ENCODE results near the gene JUN. TPM values are rescaled to one million over a fixed set of nuclear protein-coding genes. Genes with fewer than 3 reads are reported as not detected.

The JUN gene
- total RNA-seq, 4 donors from 2014 or later: 41.2 to 104 (median 90.8) TPM

DNA sequence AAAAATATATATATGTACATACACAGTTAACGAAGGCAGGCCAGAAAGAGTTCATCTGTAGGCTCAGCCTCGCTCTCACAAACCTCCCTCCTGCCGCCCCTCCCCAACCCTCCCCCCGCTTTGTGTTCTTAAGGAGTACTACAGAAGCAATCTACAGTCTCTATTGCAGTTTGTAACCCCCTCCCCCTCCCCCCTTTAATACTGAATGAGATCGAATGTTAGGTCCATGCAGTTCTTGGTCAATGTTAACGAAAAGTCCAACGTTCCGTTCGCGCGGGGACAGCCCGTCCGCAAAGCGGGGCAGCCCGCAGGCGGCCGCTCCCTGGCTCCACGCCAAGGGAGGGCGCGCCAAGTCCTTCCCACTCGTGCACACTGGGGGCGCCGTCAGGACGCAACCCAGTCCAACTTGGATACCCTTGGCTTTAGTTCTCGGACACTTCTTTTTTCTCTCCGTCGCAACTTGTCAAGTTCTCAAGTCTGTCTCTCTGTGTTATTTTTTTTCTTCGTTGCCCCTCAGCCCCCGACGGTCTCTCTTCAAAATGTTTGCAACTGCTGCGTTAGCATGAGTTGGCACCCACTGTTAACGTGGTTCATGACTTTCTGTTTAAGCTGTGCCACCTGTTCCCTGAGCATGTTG, 2.2 kb downstream of the JUN start:
- Histone ChIP-seq H3K27ac (peak overlapping the region; percentile 91 to 100 (median 99)), H3K4me3 (peak overlapping the region; percentile 76 to 97 (median 94)), H3K9me3 (no peaks in the 10 kb centered on the region), H3K36me3 (peaks cover 0 to 8% of the 10 kb centered on the region in 2 donors), H3K4me1 (peaks cover 14 to 25% of the 10 kb centered on the region in 2 donors), H3K27me3 (no peaks in the 10 kb centered on the region)
- DNase-seq (peak; percentile 46 to 77), ATAC-seq (peak in 1 of 2 donors; percentile 4)
- TF ChIP-seq POLR2A (IDR thresholded peaks at IDR 0.05) (peak in 1 of 2 donors; percentile 38), CTCF (IDR thresholded peaks at IDR 0.05 in 4 of 5, conservative IDR thresholded peaks at IDR 0.05 in 1 of 5) (peak; percentile 29 to 67 (median 54))
- in situ Hi-C loops (cut with MboI; ENCODE audit: low sequenced_read_pairs in 4 of 4) (loop anchor here (10.0 to 25.0 kb wide), 5 partner anchors 106 to 913 kb away; partner anchors contain the start of gene FGGY (in 4 of the 4)), intact Hi-C loops (cut with DNase I; ENCODE audit: low total_unique reads) (loop anchor here (5.0 to 10.0 kb wide), 9 partner anchors 101 to 911 kb away; no protein-coding TSS in a partner anchor)

DNA sequence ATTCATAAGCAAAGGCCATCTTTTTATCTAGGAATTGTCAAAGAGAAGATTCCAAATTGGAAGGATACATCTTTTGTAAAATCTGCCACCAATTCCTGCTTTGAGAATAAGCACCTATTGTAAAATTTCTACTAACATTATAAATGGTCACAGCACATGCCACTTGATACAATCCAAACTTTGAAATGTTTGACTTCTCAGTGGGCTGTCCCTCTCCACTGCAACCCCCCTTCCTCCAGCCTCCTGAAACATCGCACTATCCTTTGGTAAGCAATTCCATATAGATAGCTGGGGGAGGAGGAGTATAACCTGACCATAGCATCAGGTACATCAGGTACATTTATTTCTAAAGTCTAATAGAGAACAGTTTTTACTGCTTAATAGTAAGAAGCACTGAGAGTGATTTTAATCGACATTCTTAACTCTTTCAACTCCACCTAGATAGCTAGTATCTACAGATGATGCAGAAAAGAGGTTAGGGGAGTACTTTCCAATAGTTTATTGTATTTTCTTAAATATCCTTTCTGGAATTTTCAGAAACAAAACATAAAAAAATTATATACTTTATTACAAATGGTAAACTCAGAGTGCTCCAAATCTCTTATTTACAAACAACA, 2.9 kb downstream of the JUN start:
- DNase-seq (no peak), ATAC-seq (no peak)
- Histone ChIP-seq H3K9me3 (no peaks in the 10 kb centered on the region), H3K27me3 (no peaks in the 10 kb centered on the region), H3K36me3 (peaks cover 0 to 8% of the 10 kb centered on the region in 2 donors), H3K4me1 (peaks cover 14 to 18% of the 10 kb centered on the region in 2 donors), H3K27ac (peak overlapping the region; percentile 91 to 100 (median 99)), H3K4me3 (peak overlapping the region; percentile 76 to 97 (median 94))
- intact Hi-C loops (cut with DNase I; ENCODE audit: low total_unique reads) (loop anchor here (5.0 to 10.0 kb wide), 9 partner anchors 101 to 911 kb away; no protein-coding TSS in a partner anchor), in situ Hi-C loops (cut with MboI; ENCODE audit: low sequenced_read_pairs in 4 of 4) (loop anchor here (10.0 to 25.0 kb wide), 5 partner anchors 106 to 914 kb away; partner anchors contain the start of gene FGGY (in 4 of the 4))
- TF ChIP-seq POLR2A (IDR thresholded peaks at IDR 0.05) (no peak), CTCF (IDR thresholded peaks at IDR 0.05 in 4 of 5, conservative IDR thresholded peaks at IDR 0.05 in 1 of 5) (no peak)

GRCh38 chr1:58780411-58780810, 3.4 kb downstream of the JUN start:
- DNase-seq: no peak
- Histone ChIP-seq H3K4me3 (peak overlapping the region; percentile 76 to 97 (median 94)), H3K9me3 (no peaks in the 10 kb centered on the region), H3K4me1 (peaks cover 14% of the 10 kb centered on the region in 2 donors), H3K27ac (peak overlapping the region; percentile 91 to 100 (median 99)), H3K27me3 (no peaks in the 10 kb centered on the region), H3K36me3 (peaks cover 0 to 8% of the 10 kb centered on the region in 2 donors)
- in situ Hi-C loops (cut with MboI; ENCODE audit: low sequenced_read_pairs in 4 of 4): loop anchor here (10.0 to 25.0 kb wide), 5 partner anchors 107 to 914 kb away; partner anchors contain the start of gene FGGY (in 4 of the 4)
- ATAC-seq: no peak
- TF ChIP-seq POLR2A (IDR thresholded peaks at IDR 0.05) (no peak), CTCF (IDR thresholded peaks at IDR 0.05 in 4 of 5, conservative IDR thresholded peaks at IDR 0.05 in 1 of 5) (no peak)
- intact Hi-C loops (cut with DNase I; ENCODE audit: low total_unique reads): loop anchor here (5.0 to 10.0 kb wide), 9 partner anchors 102 to 912 kb away; no protein-coding TSS in a partner anchor

- Histone ChIP-seq H3K9me3 (no peaks in the 10 kb centered on the region), H3K4me3 (peak overlapping the region; percentile 76 to 97 (median 94)), H3K4me1 (peaks cover 14% of the 10 kb centered on the region in 2 donors), H3K27ac (peak overlapping the region; percentile 91 to 100 (median 99)), H3K36me3 (peaks cover 0 to 8% of the 10 kb centered on the region in 2 donors), H3K27me3 (no peaks in the 10 kb centered on the region)
- in situ Hi-C loops (cut with MboI; ENCODE audit: low sequenced_read_pairs in 4 of 4) (loop anchor here (10.0 to 25.0 kb wide), 5 partner anchors 107 to 915 kb away; partner anchors contain the start of gene FGGY (in 4 of the 4)), intact Hi-C loops (cut with DNase I; ENCODE audit: low total_unique reads) (loop anchor here (5.0 to 10.0 kb wide), 9 partner anchors 102 to 912 kb away; no protein-coding TSS in a partner anchor)
- ATAC-seq (peak in 1 of 2 donors; percentile 19), DNase-seq (peak in 1 of 2 donors; percentile 28)
- TF ChIP-seq POLR2A (IDR thresholded peaks at IDR 0.05) (peak in 1 of 2 donors; percentile 34), CTCF (IDR thresholded peaks at IDR 0.05 in 4 of 5, conservative IDR thresholded peaks at IDR 0.05 in 1 of 5) (no peak)
Observed at GRCh38 chr1:58779801-58780382, 4.0 kb downstream of the JUN start.
